Ishikawa (cell line): ENCODE measurements around the gene GLIS1.

Source experiments
- CEBPB ChIP-seq: IDR thresholded peaks from 2 replicates; pipeline ENCODE4 v1.6.1; 2012
- CREB1 ChIP-seq: IDR thresholded peaks from 2 replicates; pipeline ENCODE4 v1.6.1; 2012; ENCODE audit warnings: low read depth
- MAX ChIP-seq: IDR thresholded peaks from 2 replicates; pipeline ENCODE4 v1.6.1; 2012
- RAD21 ChIP-seq: IDR thresholded peaks from 2 replicates; pipeline ENCODE4 v1.6.1; 2012; ENCODE audit warnings: low read depth
- REST ChIP-seq: IDR thresholded peaks from 2 replicates; pipeline ENCODE4 v1.6.1; 2012; ENCODE audit warnings: low read depth, mild to moderate bottlenecking
- TAF1 ChIP-seq: IDR thresholded peaks from 2 replicates; pipeline ENCODE4 v1.6.1; 2012; ENCODE audit warnings: low read depth, mild to moderate bottlenecking
- YY1 ChIP-seq: IDR thresholded peaks from 2 replicates; pipeline ENCODE4 v1.6.1; 2012; ENCODE audit warnings: low read depth
- ZBTB7A ChIP-seq: IDR thresholded peaks from 2 replicates; pipeline ENCODE4 v1.6.1; 2012; ENCODE audit warnings: low read depth

- TF ChIP-seq CREB1: no peak
- TF ChIP-seq YY1: no peak
- no peak for TF ChIP-seq MAX
- no peak for TF ChIP-seq CEBPB
- TF ChIP-seq RAD21: no peak
- TF ChIP-seq ZBTB7A: no peak
- no peak for TF ChIP-seq TAF1
- no peak for TF ChIP-seq REST
These were observed 202.4 kb downstream of the GLIS1 start for GRCh38 chr1:53536606-53537005.
